Body of pancreas (tissue), 4 donors: ENCODE data around the gene AFG1L. TPM values are rescaled to one million over a fixed set of nuclear protein-coding genes. Genes with fewer than 3 reads are reported as not detected.

ENCODE experiments used
- ATAC-seq: fragments of 150-250 bp; one replicate; pipeline ENCODE4 v1.9.1; 2016
- DNase-seq, 4 donors: peaks; one replicate each; pipeline ENCODE4 v3.0.0-alpha.2; 2019
- H3K27ac ChIP-seq, 4 donors: fragments of 200-600 bp; sonication (generic); 1 replicate in 3 of 4; 2 replicates in 1 of 4; pipeline versions ENCODE4 v1.5.1 to v1.6.1; 2016 to 2019; ENCODE audit warnings: mild to moderate bottlenecking in 1 of 4, mixed read lengths in 1 of 4, moderate library complexity in 1 of 4
- H3K27me3 ChIP-seq, 2 donors: fragments of 200-600 bp; sonication (generic); one replicate each; pipeline ENCODE4 v1.6.0; 2016; ENCODE audit warnings: mild to moderate bottlenecking in 1 of 2
- H3K36me3 ChIP-seq, 2 donors: fragments of 200-600 bp; sonication (generic); replicated peaks in 1 of 2; 2 replicates each; pipeline ENCODE4 v1.5.1; 2016; ENCODE audit warnings: low read depth in 2 of 2; ENCODE audit not compliant: insufficient read depth in 1 of 2
- H3K4me1 ChIP-seq: fragments of 200-600 bp; sonication (generic); one replicate; pipeline ENCODE4 v1.6.0; 2016
- H3K4me3 ChIP-seq, 2 donors: fragments of 200-600 bp; sonication (generic); 1 replicate in 1 of 2; 2 replicates in 1 of 2; pipeline ENCODE4 v1.5.1; 2016 to 2019
- H3K9me3 ChIP-seq, 3 donors: fragments of 200-600 bp; sonication (generic); 1 replicate in 2 of 3; 2 replicates in 1 of 3; pipeline ENCODE4 v1.5.1; 2016
- CTCF ChIP-seq, 7 experiments: fragments of 450-650 bp in 4 of 7; fragments of 200-600 bp in 3 of 7; sonication (generic) in 3 of 7; IDR thresholded peaks; one replicate each; pipeline ENCODE4 v1.5.1; 2016 to 2019; ENCODE audit warnings: antibody characterized with exemption in 7 of 7
- POLR2A ChIP-seq, 3 donors: fragments of 450-650 bp; IDR thresholded peaks; one replicate each; pipeline ENCODE4 v1.6.1; 2016; ENCODE audit warnings: antibody characterized with exemption in 3 of 3, mild to moderate bottlenecking in 2 of 3
- WGBS, 2 donors: methylation state at CpG; one replicate each; pipeline ENCODE4 v1.1.5; 2017; 5-methylcytosine and 5-hydroxymethylcytosine counted together
- intact Hi-C: fragments of 100-400 bp; cut with DNase I; formaldehyde crosslinking; loops from one replicate; pipeline ENCODE4 v1.15.1; 2023
- total RNA-seq, 2 donors: library from RNA; depleted of rRNA; stranded (reverse); fragments of >200 nt; gene quantifications; one replicate each; pipeline ENCODE4 v1.1.0, GENCODE V29; 2016

Gene AFG1L
- total RNA-seq, 2 donors from 2014 or later, result 1.6 to 4.0 TPM

GRCh38 chr6:108464418-108465097, 169.7 kb downstream of the AFG1L start:
- peak overlapping the region in 1 of 4 donors; percentile 22 for H3K27ac ChIP-seq
- DNase-seq (no peak), ATAC-seq (no peak)
- H3K36me3 ChIP-seq, result no peaks in the 10 kb centered on the region
- intact Hi-C loops, result no loop called here
- no peak overlapping the region for H3K4me3 ChIP-seq
- H3K4me1 ChIP-seq, result no peaks in the 10 kb centered on the region
- 34 to 37% methylated on average over 5 of the region's 5 CpGs for WGBS, 2 donors
- TF ChIP-seq CTCF (IDR thresholded peaks at IDR 0.05) (no peak), POLR2A (IDR thresholded peaks at IDR 0.05) (no peak)
- H3K27me3 ChIP-seq, result no peaks in the 10 kb centered on the region
- H3K9me3 ChIP-seq, result no peaks in the 10 kb centered on the region

- Histone ChIP-seq H3K27me3 (no peaks in the 10 kb centered on the region), H3K4me3 (no peak overlapping the region), H3K27ac (no peak overlapping the region), H3K4me1 (no peaks in the 10 kb centered on the region), H3K36me3 (no peaks in the 10 kb centered on the region), H3K9me3 (no peaks in the 10 kb centered on the region)
- TF ChIP-seq POLR2A (IDR thresholded peaks at IDR 0.05) (no peak), CTCF (IDR thresholded peaks at IDR 0.05) (no peak)
- 70 to 91% methylated on average over 2 of the region's 2 CpGs for WGBS, 2 donors
- DNase-seq, result no peak
- intact Hi-C loops, result no loop called here
- ATAC-seq, result no peak
Observed at GRCh38 chr6:108465098-108465495, 170.2 kb downstream of the AFG1L start.

GRCh38 chr6:108468346-108468745, 173.5 kb downstream of the AFG1L start:
- 82 to 88% methylated on average over 1 of the region's 1 CpG for WGBS, 2 donors
- no peak overlapping the region for H3K27ac ChIP-seq
- no peak for ATAC-seq
- no peak for DNase-seq
- H3K4me3 ChIP-seq, result no peak overlapping the region
- no peaks in the 10 kb centered on the region for H3K4me1 ChIP-seq
- H3K36me3 ChIP-seq, result no peaks in the 10 kb centered on the region
- no peaks in the 10 kb centered on the region for H3K9me3 ChIP-seq
- TF ChIP-seq POLR2A (IDR thresholded peaks at IDR 0.05), result no peak
- no peak for TF ChIP-seq CTCF (IDR thresholded peaks at IDR 0.05)
- intact Hi-C loops, result no loop called here
- no peaks in the 10 kb centered on the region for H3K27me3 ChIP-seq

- no peaks in the 10 kb centered on the region for H3K36me3 ChIP-seq
- H3K27ac ChIP-seq, result no peak overlapping the region
- intact Hi-C loops, result no loop called here
- no peaks in the 10 kb centered on the region for H3K9me3 ChIP-seq
- DNase-seq, result no peak
- ATAC-seq, result no peak
- no peaks in the 10 kb centered on the region for H3K4me1 ChIP-seq
- TF ChIP-seq POLR2A (IDR thresholded peaks at IDR 0.05) (no peak), CTCF (IDR thresholded peaks at IDR 0.05) (no peak)
- H3K4me3 ChIP-seq, result no peak overlapping the region
- no peaks in the 10 kb centered on the region for H3K27me3 ChIP-seq
- WGBS, 2 donors, result 68 to 89% methylated on average over 1 of the region's 1 CpG
Observed at GRCh38 chr6:108469316-108469715, 174.5 kb downstream of the AFG1L start.

- Histone ChIP-seq H3K9me3 (no peaks in the 10 kb centered on the region), H3K4me3 (no peak overlapping the region), H3K27ac (no peak overlapping the region), H3K27me3 (no peaks in the 10 kb centered on the region), H3K36me3 (no peaks in the 10 kb centered on the region), H3K4me1 (no peaks in the 10 kb centered on the region)
- intact Hi-C loops, result no loop called here
- 90 to 95% methylated on average over 2 of the region's 2 CpGs for WGBS, 2 donors
- no peak for TF ChIP-seq POLR2A (IDR thresholded peaks at IDR 0.05)
- TF ChIP-seq CTCF (IDR thresholded peaks at IDR 0.05), result no peak
- ATAC-seq, result no peak
- DNase-seq, result no peak
Observed at GRCh38 chr6:108473197-108473596, 178.3 kb downstream of the AFG1L start.
